Transverse colon (tissue), 3 donors: ENCODE results near the gene CHPF.

ENCODE experiments used
- CTCF ChIP-seq, 5 experiments: fragments of 200-600 bp in 3 of 5; fragments of 450-650 bp in 2 of 5; sonication (generic) in 3 of 5; IDR thresholded peaks; 1 replicate in 2 of 5; 2 replicates in 3 of 5; pipeline ENCODE4 v1.5.1; 2016 to 2017; ENCODE audit warnings: antibody characterized with exemption in 5 of 5, inconsistent platforms in 3 of 5, mild to moderate bottlenecking in 2 of 5, moderate library complexity in 1 of 5
- EP300 ChIP-seq: sonication (generic); formaldehyde crosslinking; IDR thresholded peaks from one replicate; pipeline ENCODE4 v1.6.1; 2017; ENCODE audit warnings: antibody characterized with exemption, low read depth
- POLR2A ChIP-seq: fragments of 450-650 bp; IDR thresholded peaks from one replicate; pipeline ENCODE4 v1.6.1; 2016; ENCODE audit warnings: antibody characterized with exemption, mild to moderate bottlenecking, moderate library complexity

GRCh38 chr2:219575566-219576504, 32.2 kb upstream of the CHPF start:
- TF ChIP-seq CTCF (IDR thresholded peaks at IDR 0.05): no peak
- TF ChIP-seq EP300: no peak
- TF ChIP-seq POLR2A: no peak
